ENCODE measurements around the gene ZC3H13.

DNA sequence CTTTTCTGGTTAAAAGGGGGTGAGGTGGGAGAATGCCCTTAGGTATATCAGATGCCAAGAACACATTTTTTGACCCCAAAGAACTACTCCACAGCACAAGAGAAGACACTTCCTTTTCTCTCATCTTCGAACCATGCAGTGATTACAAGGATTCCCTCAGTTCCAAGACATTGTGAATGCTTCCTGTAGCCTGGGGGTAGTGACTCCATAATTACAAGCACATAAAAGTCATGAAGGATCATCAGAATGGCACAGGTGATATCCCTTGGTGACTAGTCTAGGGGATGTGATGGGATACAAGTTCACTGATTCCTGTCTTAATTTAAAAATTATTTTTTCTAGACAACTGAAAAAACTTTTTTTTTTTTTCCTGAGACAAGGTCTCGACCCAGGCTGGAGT is 78.0 kb downstream of the ZC3H13 start:
- TF ChIP-seq, protein P1, sequence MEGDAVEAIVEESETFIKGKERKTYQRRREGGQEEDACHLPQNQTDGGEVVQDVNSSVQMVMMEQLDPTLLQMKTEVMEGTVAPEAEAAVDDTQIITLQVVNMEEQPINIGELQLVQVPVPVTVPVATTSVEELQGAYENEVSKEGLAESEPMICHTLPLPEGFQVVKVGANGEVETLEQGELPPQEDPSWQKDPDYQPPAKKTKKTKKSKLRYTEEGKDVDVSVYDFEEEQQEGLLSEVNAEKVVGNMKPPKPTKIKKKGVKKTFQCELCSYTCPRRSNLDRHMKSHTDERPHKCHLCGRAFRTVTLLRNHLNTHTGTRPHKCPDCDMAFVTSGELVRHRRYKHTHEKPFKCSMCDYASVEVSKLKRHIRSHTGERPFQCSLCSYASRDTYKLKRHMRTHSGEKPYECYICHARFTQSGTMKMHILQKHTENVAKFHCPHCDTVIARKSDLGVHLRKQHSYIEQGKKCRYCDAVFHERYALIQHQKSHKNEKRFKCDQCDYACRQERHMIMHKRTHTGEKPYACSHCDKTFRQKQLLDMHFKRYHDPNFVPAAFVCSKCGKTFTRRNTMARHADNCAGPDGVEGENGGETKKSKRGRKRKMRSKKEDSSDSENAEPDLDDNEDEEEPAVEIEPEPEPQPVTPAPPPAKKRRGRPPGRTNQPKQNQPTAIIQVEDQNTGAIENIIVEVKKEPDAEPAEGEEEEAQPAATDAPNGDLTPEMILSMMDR (conservative IDR thresholded peaks at IDR 0.05; ENCODE audit: low read depth, low read length): no peak
- TF ChIP-seq SMC3 (IDR thresholded peaks at IDR 0.05; ENCODE audit: low read depth, low read length): no peak
- TF ChIP-seq BHLHE40 (IDR thresholded peaks at IDR 0.05; ENCODE audit: low read depth, low read length): no peak
- no peak for TF ChIP-seq CEBPB (IDR thresholded peaks at IDR 0.05; ENCODE audit: low read depth, low read length)
- no peak for TF ChIP-seq RFX5 (IDR thresholded peaks at IDR 0.05; ENCODE audit: low read depth, low read length)
- TF ChIP-seq POLR2A (IDR thresholded peaks at IDR 0.05; ENCODE audit: low read depth, low read length): no peak
- TF ChIP-seq RAD21 (IDR thresholded peaks at IDR 0.05; ENCODE audit: low read length): no peak
- no peak for TF ChIP-seq MXI1 (IDR thresholded peaks at IDR 0.05; ENCODE audit: borderline replicate concordance, low read depth, low read length)
- no peak for TF ChIP-seq RCOR1 (IDR thresholded peaks at IDR 0.05; ENCODE audit: insufficient replicate concordance, low read length)
- TF ChIP-seq, protein P2, sequence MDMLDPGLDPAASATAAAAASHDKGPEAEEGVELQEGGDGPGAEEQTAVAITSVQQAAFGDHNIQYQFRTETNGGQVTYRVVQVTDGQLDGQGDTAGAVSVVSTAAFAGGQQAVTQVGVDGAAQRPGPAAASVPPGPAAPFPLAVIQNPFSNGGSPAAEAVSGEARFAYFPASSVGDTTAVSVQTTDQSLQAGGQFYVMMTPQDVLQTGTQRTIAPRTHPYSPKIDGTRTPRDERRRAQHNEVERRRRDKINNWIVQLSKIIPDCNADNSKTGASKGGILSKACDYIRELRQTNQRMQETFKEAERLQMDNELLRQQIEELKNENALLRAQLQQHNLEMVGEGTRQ (IDR thresholded peaks at IDR 0.05; ENCODE audit: low read depth, low read length): no peak
- no peak for TF ChIP-seq MAFK (IDR thresholded peaks at IDR 0.05; ENCODE audit: low read depth, low read length)
- no peak for TF ChIP-seq NFE2L2 (IDR thresholded peaks at IDR 0.05; ENCODE audit: low read depth, low read length)
- no peak for TF ChIP-seq MAZ (IDR thresholded peaks at IDR 0.05; ENCODE audit: borderline replicate concordance, low read depth, low read length)

All from IMR-90 (cell line).